ENCODE data around the gene SHROOM3. TPM values are rescaled to one million over a fixed set of nuclear protein-coding genes. Genes with fewer than 3 reads are reported as not detected.

SHROOM3 gene
- polyA plus RNA-seq, 1 donor from 2014 or later, result 2.7 TPM

DNA sequence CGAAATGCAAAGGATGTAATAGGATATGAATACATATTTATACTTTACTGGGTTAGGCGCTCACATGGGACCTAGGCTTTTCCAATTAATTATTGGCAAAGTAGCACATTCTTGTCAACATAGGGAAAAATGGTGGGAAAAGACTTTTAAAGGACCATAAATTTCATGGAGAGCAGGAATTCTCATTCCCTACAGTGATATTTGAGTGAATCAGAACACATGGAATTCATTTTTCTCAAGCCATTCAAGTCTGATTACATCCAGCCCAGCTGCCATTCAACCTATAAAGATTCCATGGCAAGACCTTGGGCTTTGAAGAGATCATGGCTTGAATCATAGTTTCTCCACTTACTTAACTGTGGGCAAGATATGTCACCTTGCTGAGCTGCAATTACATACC lies 312.5 kb downstream of the SHROOM3 start:
- no peak overlapping the region for H3K4me3 ChIP-seq (ENCODE audit: low read length)
- H3K36me3 ChIP-seq (ENCODE audit: insufficient read depth, low read length), result no peaks in the 10 kb centered on the region

DNA sequence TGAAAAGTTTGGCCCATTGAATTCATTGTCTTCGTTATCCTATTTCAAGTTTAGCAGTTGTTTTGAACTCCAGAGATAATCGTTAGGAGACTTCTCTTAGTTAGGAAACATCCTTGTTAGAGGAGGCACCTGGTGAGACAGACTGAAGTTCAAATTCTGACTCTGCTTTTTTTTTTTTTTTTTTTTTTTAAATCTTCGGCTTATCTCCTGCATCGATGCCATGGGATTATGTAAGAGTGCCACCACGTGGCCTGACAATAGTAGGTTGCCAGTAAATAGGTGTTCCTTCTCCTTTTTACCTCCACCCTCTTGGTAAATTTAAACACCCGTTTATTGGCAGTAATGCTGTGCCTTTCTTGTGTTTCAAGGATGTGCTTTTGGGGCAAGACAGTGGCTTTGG lies 313.6 kb downstream of the SHROOM3 start:
- no peaks in the 10 kb centered on the region for H3K36me3 ChIP-seq (ENCODE audit: insufficient read depth, low read length)
- no peak overlapping the region for H2AFZ ChIP-seq (ENCODE audit: low read depth, low read length)
- no peaks in the 10 kb centered on the region for H3K27me3 ChIP-seq (ENCODE audit: insufficient read depth, low read depth, low read length)
- H3K9me2 ChIP-seq (ENCODE audit: insufficient read depth, low read length), result no peaks in the 10 kb centered on the region
- H3K9ac ChIP-seq (ENCODE audit: low read length), result no peak overlapping the region
- H3K27ac ChIP-seq (ENCODE audit: low read length), result no peak overlapping the region
- no peaks in the 10 kb centered on the region for H3F3A ChIP-seq (ENCODE audit: insufficient read depth, low read length, poor library complexity, severe bottlenecking)
- peak; percentile 89 for TF ChIP-seq SMC3 (conservative IDR thresholded peaks at IDR 0.05; ENCODE audit: poor library complexity)
- TF ChIP-seq, protein P1, sequence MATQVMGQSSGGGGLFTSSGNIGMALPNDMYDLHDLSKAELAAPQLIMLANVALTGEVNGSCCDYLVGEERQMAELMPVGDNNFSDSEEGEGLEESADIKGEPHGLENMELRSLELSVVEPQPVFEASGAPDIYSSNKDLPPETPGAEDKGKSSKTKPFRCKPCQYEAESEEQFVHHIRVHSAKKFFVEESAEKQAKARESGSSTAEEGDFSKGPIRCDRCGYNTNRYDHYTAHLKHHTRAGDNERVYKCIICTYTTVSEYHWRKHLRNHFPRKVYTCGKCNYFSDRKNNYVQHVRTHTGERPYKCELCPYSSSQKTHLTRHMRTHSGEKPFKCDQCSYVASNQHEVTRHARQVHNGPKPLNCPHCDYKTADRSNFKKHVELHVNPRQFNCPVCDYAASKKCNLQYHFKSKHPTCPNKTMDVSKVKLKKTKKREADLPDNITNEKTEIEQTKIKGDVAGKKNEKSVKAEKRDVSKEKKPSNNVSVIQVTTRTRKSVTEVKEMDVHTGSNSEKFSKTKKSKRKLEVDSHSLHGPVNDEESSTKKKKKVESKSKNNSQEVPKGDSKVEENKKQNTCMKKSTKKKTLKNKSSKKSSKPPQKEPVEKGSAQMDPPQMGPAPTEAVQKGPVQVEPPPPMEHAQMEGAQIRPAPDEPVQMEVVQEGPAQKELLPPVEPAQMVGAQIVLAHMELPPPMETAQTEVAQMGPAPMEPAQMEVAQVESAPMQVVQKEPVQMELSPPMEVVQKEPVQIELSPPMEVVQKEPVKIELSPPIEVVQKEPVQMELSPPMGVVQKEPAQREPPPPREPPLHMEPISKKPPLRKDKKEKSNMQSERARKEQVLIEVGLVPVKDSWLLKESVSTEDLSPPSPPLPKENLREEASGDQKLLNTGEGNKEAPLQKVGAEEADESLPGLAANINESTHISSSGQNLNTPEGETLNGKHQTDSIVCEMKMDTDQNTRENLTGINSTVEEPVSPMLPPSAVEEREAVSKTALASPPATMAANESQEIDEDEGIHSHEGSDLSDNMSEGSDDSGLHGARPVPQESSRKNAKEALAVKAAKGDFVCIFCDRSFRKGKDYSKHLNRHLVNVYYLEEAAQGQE (IDR thresholded peaks at IDR 0.05; ENCODE audit: borderline replicate concordance), result no peak
- TF ChIP-seq RAD21 (conservative IDR thresholded peaks at IDR 0.05), result peak; percentile 80
- TF ChIP-seq EP300 (conservative IDR thresholded peaks at IDR 0.05; ENCODE audit: poor library complexity, severe bottlenecking), result no peak
- TF ChIP-seq, protein P2, sequence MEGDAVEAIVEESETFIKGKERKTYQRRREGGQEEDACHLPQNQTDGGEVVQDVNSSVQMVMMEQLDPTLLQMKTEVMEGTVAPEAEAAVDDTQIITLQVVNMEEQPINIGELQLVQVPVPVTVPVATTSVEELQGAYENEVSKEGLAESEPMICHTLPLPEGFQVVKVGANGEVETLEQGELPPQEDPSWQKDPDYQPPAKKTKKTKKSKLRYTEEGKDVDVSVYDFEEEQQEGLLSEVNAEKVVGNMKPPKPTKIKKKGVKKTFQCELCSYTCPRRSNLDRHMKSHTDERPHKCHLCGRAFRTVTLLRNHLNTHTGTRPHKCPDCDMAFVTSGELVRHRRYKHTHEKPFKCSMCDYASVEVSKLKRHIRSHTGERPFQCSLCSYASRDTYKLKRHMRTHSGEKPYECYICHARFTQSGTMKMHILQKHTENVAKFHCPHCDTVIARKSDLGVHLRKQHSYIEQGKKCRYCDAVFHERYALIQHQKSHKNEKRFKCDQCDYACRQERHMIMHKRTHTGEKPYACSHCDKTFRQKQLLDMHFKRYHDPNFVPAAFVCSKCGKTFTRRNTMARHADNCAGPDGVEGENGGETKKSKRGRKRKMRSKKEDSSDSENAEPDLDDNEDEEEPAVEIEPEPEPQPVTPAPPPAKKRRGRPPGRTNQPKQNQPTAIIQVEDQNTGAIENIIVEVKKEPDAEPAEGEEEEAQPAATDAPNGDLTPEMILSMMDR (IDR thresholded peaks at IDR 0.05; ENCODE audit: poor library complexity, severe bottlenecking), result peak; percentile 76
- no peak for TF ChIP-seq MXI1 (conservative IDR thresholded peaks at IDR 0.05; ENCODE audit: poor library complexity, severe bottlenecking)
- no peaks in the 10 kb centered on the region for H3K9me3 ChIP-seq (ENCODE audit: low read length)
- no peaks in the 10 kb centered on the region for H4K20me1 ChIP-seq (ENCODE audit: insufficient read depth)
- peaks cover 23% of the 10 kb centered on the region for H3K79me2 ChIP-seq (replicated peaks; ENCODE audit: insufficient read depth, low read length)
- no peak overlapping the region for H3K4me2 ChIP-seq (ENCODE audit: low read length)
- no peak overlapping the region for H3K4me3 ChIP-seq (ENCODE audit: low read length)

More for the DNA sequence above, 312.5 kb downstream of the SHROOM3 start:
- TF ChIP-seq EP300 (conservative IDR thresholded peaks at IDR 0.05; ENCODE audit: poor library complexity, severe bottlenecking), result no peak
- TF ChIP-seq RAD21 (conservative IDR thresholded peaks at IDR 0.05), result no peak
- no peak for TF ChIP-seq EZH2 (IDR thresholded peaks at IDR 0.05; ENCODE audit: borderline replicate concordance, insufficient read depth, low read length, poor library complexity, severe bottlenecking)
- TF ChIP-seq MXI1 (conservative IDR thresholded peaks at IDR 0.05; ENCODE audit: poor library complexity, severe bottlenecking), result no peak
- TF ChIP-seq TAF1 (IDR thresholded peaks at IDR 0.05; ENCODE audit: low read depth), result no peak
- TF ChIP-seq, protein P2 (IDR thresholded peaks at IDR 0.05; ENCODE audit: poor library complexity, severe bottlenecking), result no peak
- TF ChIP-seq, protein P1 (IDR thresholded peaks at IDR 0.05; ENCODE audit: borderline replicate concordance), result no peak
- no peak for TF ChIP-seq POLR2AphosphoS5 (IDR thresholded peaks at IDR 0.05)
- no peak for TF ChIP-seq SMC3 (conservative IDR thresholded peaks at IDR 0.05; ENCODE audit: poor library complexity)
- Histone ChIP-seq H3K79me2 (replicated peaks; ENCODE audit: insufficient read depth, low read length) (peaks cover 23% of the 10 kb centered on the region), H3K4me2 (ENCODE audit: low read length) (no peak overlapping the region), H4K20me1 (ENCODE audit: insufficient read depth) (no peaks in the 10 kb centered on the region), H3K9me2 (ENCODE audit: insufficient read depth, low read length) (no peaks in the 10 kb centered on the region), H3K9ac (ENCODE audit: low read length) (no peak overlapping the region), H3K27me3 (ENCODE audit: insufficient read depth, low read depth, low read length) (no peaks in the 10 kb centered on the region), H3F3A (ENCODE audit: insufficient read depth, low read length, poor library complexity, severe bottlenecking) (no peaks in the 10 kb centered on the region), H3K27ac (ENCODE audit: low read length) (no peak overlapping the region), H3K9me3 (ENCODE audit: low read length) (no peaks in the 10 kb centered on the region), H2AFZ (ENCODE audit: low read depth, low read length) (no peak overlapping the region)

All from neural cell (in vitro differentiated cells).